Measurements from ENCODE around the gene LAMA2. TPM values are rescaled to one million over a fixed set of nuclear protein-coding genes. Genes with fewer than 3 reads are reported as not detected.

Gene LAMA2
- total RNA-seq, 1 donor from 2014 or later: 54.0 TPM

DNA sequence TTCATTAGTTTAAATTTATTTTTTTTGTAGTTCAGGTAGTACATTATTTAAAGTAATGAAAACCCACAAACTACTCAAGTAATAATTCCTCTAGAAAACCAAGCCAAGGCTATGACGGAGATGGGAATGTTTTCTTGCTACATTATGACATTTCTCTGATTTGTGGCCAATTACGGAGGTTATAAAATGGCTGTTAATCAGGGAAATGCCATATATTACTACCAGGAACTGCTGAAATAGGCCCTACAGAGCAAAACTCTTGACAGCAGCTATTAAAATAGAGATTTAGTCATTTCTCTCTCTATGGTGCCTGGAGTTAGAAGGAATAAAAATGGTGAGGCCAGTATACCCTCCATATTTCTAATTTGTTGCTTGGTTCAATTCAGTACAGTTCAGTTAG, 547.0 kb downstream of the LAMA2 start:
- no peak for DNase-seq (ENCODE audit: extremely low spot score, unreplicated experiment)
- H3K4me3 Mint-ChIP-seq: no peak overlapping the region
- no peak overlapping the region for H3K27ac Mint-ChIP-seq
- H3K36me3 Mint-ChIP-seq: no peaks in the 10 kb centered on the region
- H3K4me1 Mint-ChIP-seq (ENCODE audit: unreplicated experiment): no peaks in the 10 kb centered on the region
- H3K9me3 Mint-ChIP-seq: no peaks in the 10 kb centered on the region
- TF ChIP-seq, protein P1, sequence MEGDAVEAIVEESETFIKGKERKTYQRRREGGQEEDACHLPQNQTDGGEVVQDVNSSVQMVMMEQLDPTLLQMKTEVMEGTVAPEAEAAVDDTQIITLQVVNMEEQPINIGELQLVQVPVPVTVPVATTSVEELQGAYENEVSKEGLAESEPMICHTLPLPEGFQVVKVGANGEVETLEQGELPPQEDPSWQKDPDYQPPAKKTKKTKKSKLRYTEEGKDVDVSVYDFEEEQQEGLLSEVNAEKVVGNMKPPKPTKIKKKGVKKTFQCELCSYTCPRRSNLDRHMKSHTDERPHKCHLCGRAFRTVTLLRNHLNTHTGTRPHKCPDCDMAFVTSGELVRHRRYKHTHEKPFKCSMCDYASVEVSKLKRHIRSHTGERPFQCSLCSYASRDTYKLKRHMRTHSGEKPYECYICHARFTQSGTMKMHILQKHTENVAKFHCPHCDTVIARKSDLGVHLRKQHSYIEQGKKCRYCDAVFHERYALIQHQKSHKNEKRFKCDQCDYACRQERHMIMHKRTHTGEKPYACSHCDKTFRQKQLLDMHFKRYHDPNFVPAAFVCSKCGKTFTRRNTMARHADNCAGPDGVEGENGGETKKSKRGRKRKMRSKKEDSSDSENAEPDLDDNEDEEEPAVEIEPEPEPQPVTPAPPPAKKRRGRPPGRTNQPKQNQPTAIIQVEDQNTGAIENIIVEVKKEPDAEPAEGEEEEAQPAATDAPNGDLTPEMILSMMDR (conservative IDR thresholded peaks at IDR 0.05): no peak
- H3K27me3 Mint-ChIP-seq: no peaks in the 10 kb centered on the region

GRCh38 chr6:129432738-129433137, 549.8 kb downstream of the LAMA2 start:
- no peak overlapping the region for H3K4me3 Mint-ChIP-seq
- TF ChIP-seq, protein P1 (conservative IDR thresholded peaks at IDR 0.05): peak; percentile 49
- H3K36me3 Mint-ChIP-seq: no peaks in the 10 kb centered on the region
- no peaks in the 10 kb centered on the region for H3K9me3 Mint-ChIP-seq
- DNase-seq (ENCODE audit: extremely low spot score, unreplicated experiment): no peak
- no peaks in the 10 kb centered on the region for H3K4me1 Mint-ChIP-seq (ENCODE audit: unreplicated experiment)
- no peak overlapping the region for H3K27ac Mint-ChIP-seq
- no peaks in the 10 kb centered on the region for H3K27me3 Mint-ChIP-seq

- Mint-ChIP-seq H3K36me3 (no peaks in the 10 kb centered on the region), H3K4me1 (ENCODE audit: unreplicated experiment) (no peaks in the 10 kb centered on the region), H3K4me3 (no peak overlapping the region), H3K27me3 (no peaks in the 10 kb centered on the region), H3K9me3 (no peaks in the 10 kb centered on the region), H3K27ac (no peak overlapping the region)
- TF ChIP-seq, protein P1 (conservative IDR thresholded peaks at IDR 0.05): no peak
- no peak for DNase-seq (ENCODE audit: extremely low spot score, unreplicated experiment)
Observed at GRCh38 chr6:129434091-129434490, 551.2 kb downstream of the LAMA2 start.

GRCh38 chr6:129440691-129441090, 557.8 kb downstream of the LAMA2 start:
- Mint-ChIP-seq H3K27me3 (no peaks in the 10 kb centered on the region), H3K4me1 (ENCODE audit: unreplicated experiment) (no peaks in the 10 kb centered on the region), H3K27ac (no peak overlapping the region), H3K9me3 (no peaks in the 10 kb centered on the region), H3K36me3 (no peaks in the 10 kb centered on the region), H3K4me3 (no peak overlapping the region)
- TF ChIP-seq, protein P1 (conservative IDR thresholded peaks at IDR 0.05): no peak
- DNase-seq (ENCODE audit: extremely low spot score, unreplicated experiment): no peak

DNA sequence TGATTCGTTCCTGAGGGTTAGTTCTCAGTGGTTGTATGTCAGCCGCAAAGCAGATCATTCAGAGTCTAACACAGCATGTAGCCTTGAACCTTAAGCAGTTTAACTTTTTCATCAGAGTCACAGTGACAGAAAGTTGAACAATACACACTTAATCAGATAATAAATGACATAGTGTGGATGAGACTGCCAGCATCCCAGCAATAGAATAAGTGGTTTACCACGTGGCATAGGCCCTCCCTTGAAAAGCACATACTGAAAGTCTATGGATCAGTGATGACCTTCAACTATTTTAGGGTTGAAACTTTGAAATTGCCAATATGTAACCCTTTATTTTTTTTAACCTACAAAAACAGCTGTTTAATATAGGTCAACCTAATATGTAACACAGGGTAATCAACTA, 561.7 kb downstream of the LAMA2 start:
- no peak overlapping the region for H3K4me3 Mint-ChIP-seq
- no peaks in the 10 kb centered on the region for H3K36me3 Mint-ChIP-seq
- DNase-seq (ENCODE audit: extremely low spot score, unreplicated experiment): no peak
- H3K4me1 Mint-ChIP-seq (ENCODE audit: unreplicated experiment): peaks cover 10% of the 10 kb centered on the region
- no peaks in the 10 kb centered on the region for H3K27me3 Mint-ChIP-seq
- no peak overlapping the region for H3K27ac Mint-ChIP-seq
- no peaks in the 10 kb centered on the region for H3K9me3 Mint-ChIP-seq
- TF ChIP-seq, protein P1 (conservative IDR thresholded peaks at IDR 0.05): no peak

Measured in type B pancreatic cell (in vitro differentiated cells).